Measurements from ENCODE around the gene FBXO31. TPM values are rescaled to one million over a fixed set of nuclear protein-coding genes. Genes with fewer than 3 reads are reported as not detected.

Gene FBXO31
- total and polyA plus RNA-seq, 2 of the 13 experiments (the other 11 are each of a cell fraction or from before 2014, with no cell fraction given): 92.4 to 101 TPM

DNA sequence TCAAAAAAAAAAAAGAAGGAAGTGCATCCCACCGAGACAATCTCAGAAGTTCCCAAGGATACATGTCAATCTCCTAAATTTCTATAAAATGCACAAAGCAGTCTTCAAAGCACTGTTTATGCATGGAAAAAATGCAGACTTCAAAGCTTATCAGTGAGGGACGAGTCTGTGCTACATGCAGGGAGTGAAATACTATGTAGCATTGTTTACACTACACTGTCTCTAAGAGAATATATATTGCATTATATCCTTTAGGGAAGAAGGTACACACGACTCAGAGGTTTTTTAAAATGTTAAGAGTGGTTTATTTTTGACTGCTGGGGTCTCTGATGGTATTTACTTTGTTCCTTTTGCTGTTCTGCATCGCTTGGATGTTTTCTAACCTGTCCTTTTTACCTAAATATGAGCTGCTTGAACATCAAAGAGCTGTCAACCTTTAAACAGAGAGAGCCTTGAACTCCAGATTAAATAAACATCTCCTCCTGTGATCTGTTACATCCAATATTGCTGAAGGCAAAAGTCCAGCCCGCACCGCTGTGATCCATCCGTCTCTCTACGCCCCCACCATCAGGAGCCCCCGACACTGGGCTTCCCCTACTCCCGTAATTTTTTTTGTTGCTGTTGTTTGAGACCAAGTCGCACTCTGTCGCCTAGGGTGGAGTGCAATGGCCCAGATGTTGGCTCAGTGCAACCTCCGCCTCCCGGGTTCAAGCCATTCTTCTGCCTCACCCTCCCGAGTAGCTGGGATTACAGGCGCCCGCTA is 1.4 kb downstream of the FBXO31 start (continued):
- peak; percentile 97 for TF ChIP-seq HNF4G (IDR thresholded peaks at IDR 0.05; ENCODE audit: borderline replicate concordance, low read depth, low read length)
- peak; percentile 75; the same call in 1 of the 2 replicates for TF ChIP-seq HNF4G (CRISPR knock-in tag; IDR thresholded peaks at IDR 0.05; ENCODE audit: borderline replicate concordance, low read depth)
- TF ChIP-seq SAFB2 (CRISPR knock-in tag; IDR thresholded peaks at IDR 0.05; ENCODE audit: borderline replicate concordance, low read depth): no peak
- 0 out of 2 replicates have a peak, but pooled peaks have one; percentile 40 for TF ChIP-seq RFXANK (CRISPR knock-in tag; IDR thresholded peaks at IDR 0.05)
- TF ChIP-seq ZZZ3 (CRISPR knock-in tag; IDR thresholded peaks at IDR 0.05; ENCODE audit: borderline replicate concordance): peak; percentile 34; the same call in 1 of the 2 replicates
- TF ChIP-seq HNRNPL (IDR thresholded peaks at IDR 0.05; ENCODE audit: low read depth, low read length): no peak
- TF ChIP-seq, protein P1, sequence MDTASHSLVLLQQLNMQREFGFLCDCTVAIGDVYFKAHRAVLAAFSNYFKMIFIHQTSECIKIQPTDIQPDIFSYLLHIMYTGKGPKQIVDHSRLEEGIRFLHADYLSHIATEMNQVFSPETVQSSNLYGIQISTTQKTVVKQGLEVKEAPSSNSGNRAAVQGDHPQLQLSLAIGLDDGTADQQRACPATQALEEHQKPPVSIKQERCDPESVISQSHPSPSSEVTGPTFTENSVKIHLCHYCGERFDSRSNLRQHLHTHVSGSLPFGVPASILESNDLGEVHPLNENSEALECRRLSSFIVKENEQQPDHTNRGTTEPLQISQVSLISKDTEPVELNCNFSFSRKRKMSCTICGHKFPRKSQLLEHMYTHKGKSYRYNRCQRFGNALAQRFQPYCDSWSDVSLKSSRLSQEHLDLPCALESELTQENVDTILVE (CRISPR knock-in tag; IDR thresholded peaks at IDR 0.05): peak; percentile 95
- TF ChIP-seq, protein P2, sequence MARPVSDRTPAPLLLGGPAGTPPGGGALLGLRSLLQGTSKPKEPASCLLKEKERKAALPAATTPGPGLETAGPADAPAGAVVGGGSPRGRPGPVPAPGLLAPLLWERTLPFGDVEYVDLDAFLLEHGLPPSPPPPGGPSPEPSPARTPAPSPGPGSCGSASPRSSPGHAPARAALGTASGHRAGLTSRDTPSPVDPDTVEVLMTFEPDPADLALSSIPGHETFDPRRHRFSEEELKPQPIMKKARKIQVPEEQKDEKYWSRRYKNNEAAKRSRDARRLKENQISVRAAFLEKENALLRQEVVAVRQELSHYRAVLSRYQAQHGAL (CRISPR knock-in tag; IDR thresholded peaks at IDR 0.05; ENCODE audit: not compliant biosample characterization): no peak
- TF ChIP-seq KDM5A (IDR thresholded peaks at IDR 0.05; ENCODE audit: borderline replicate concordance, low read length): peak; percentile 7; the same call in 1 of the 2 replicates
- peak; percentile 79 for TF ChIP-seq ESRRA (CRISPR knock-in tag; IDR thresholded peaks at IDR 0.05; ENCODE audit: low read depth)
- no peak for TF ChIP-seq HES4 (CRISPR knock-in tag; IDR thresholded peaks at IDR 0.05; ENCODE audit: borderline replicate concordance)
- TF ChIP-seq, protein P3, sequence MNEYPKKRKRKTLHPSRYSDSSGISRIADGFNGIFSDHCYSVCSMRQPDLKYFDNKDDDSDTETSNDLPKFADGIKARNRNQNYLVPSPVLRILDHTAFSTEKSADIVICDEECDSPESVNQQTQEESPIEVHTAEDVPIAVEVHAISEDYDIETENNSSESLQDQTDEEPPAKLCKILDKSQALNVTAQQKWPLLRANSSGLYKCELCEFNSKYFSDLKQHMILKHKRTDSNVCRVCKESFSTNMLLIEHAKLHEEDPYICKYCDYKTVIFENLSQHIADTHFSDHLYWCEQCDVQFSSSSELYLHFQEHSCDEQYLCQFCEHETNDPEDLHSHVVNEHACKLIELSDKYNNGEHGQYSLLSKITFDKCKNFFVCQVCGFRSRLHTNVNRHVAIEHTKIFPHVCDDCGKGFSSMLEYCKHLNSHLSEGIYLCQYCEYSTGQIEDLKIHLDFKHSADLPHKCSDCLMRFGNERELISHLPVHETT (CRISPR knock-in tag; conservative IDR thresholded peaks at IDR 0.05): no peak
- no peak; the same call in 1 of the 2 replicates for TF ChIP-seq CBX5 (CRISPR knock-in tag; IDR thresholded peaks at IDR 0.05; ENCODE audit: borderline replicate concordance)
- TF ChIP-seq, protein P4, sequence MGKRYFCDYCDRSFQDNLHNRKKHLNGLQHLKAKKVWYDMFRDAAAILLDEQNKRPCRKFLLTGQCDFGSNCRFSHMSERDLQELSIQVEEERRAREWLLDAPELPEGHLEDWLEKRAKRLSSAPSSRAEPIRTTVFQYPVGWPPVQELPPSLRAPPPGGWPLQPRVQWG (CRISPR knock-in tag; IDR thresholded peaks at IDR 0.05; ENCODE audit: borderline replicate concordance, low read depth): no peak
- no peak for TF ChIP-seq NONO (IDR thresholded peaks at IDR 0.05)
- peak; percentile 2; the same call in 1 of the 2 replicates for TF ChIP-seq NONO (CRISPR knock-in tag; conservative IDR thresholded peaks at IDR 0.05)
- TF ChIP-seq, protein P5, sequence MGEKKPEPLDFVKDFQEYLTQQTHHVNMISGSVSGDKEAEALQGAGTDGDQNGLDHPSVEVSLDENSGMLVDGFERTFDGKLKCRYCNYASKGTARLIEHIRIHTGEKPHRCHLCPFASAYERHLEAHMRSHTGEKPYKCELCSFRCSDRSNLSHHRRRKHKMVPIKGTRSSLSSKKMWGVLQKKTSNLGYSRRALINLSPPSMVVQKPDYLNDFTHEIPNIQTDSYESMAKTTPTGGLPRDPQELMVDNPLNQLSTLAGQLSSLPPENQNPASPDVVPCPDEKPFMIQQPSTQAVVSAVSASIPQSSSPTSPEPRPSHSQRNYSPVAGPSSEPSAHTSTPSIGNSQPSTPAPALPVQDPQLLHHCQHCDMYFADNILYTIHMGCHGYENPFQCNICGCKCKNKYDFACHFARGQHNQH (CRISPR knock-in tag; IDR thresholded peaks at IDR 0.05): peak; percentile 96
- TF ChIP-seq ERF (CRISPR knock-in tag; IDR thresholded peaks at IDR 0.05): peak; percentile 78
- TF ChIP-seq, protein P6, sequence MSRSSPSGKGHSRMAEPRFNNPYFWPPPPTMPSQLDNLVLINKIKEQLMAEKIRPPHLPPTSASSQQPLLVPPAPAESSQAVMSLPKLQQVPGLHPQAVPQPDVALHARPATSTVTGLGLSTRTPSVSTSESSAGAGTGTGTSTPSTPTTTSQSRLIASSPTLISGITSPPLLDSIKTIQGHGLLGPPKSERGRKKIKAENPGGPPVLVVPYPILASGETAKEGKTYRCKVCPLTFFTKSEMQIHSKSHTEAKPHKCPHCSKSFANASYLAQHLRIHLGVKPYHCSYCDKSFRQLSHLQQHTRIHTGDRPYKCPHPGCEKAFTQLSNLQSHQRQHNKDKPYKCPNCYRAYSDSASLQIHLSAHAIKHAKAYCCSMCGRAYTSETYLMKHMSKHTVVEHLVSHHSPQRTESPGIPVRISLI (CRISPR knock-in tag; IDR thresholded peaks at IDR 0.05; ENCODE audit: borderline replicate concordance): peak; percentile 96
- TF ChIP-seq ZFP36 (IDR thresholded peaks at IDR 0.05; ENCODE audit: borderline replicate concordance, low read depth, low read length, partially characterized antibody): no peak
- TF ChIP-seq, protein P7, sequence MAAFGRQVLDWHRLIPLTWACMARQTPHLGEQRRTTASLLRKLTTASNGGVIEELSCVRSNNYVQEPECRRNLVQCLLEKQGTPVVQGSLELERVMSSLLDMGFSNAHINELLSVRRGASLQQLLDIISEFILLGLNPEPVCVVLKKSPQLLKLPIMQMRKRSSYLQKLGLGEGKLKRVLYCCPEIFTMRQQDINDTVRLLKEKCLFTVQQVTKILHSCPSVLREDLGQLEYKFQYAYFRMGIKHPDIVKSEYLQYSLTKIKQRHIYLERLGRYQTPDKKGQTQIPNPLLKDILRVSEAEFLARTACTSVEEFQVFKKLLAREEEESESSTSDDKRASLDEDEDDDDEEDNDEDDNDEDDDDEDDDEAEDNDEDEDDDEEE (CRISPR knock-in tag; IDR thresholded peaks at IDR 0.05): no peak
- no peak for TF ChIP-seq SMAD1 (CRISPR knock-in tag; IDR thresholded peaks at IDR 0.05; ENCODE audit: borderline replicate concordance, low read depth)

All from HepG2 (cell line).